Kidney (tissue), 14 donors: ENCODE measurements around the gene MYT1. TPM values are rescaled to one million over a fixed set of nuclear protein-coding genes. Genes with fewer than 3 reads are reported as not detected.

Experiments used
- DNase-seq, 5 donors: peaks; one replicate each; pipeline ENCODE4 v3.0.0-alpha.2; 2013 to 2020
- FAIRE-seq: peaks from 2 replicates; lab custom pipeline; 2012; peaks lifted over from hg19 to GRCh38; lab: Jason Lieb, UNC
- H3K27ac ChIP-seq, 2 donors: one replicate each; pipeline ENCODE4 v1.7.0; 2013; ENCODE audit warnings: low read depth in 2 of 2, low read length in 2 of 2, inconsistent platforms in 1 of 2
- H3K27me3 ChIP-seq: one replicate; pipeline ENCODE4 v1.7.1; 2013; ENCODE audit warnings: low read length, inconsistent platforms; ENCODE audit not compliant: control insufficient read depth, insufficient read depth
- H3K36me3 ChIP-seq, 3 donors: one replicate each; pipeline versions ENCODE4 v1.7.0 to v1.7.1; 2013; ENCODE audit warnings: low read length in 3 of 3, control low read depth in 1 of 3, inconsistent platforms in 1 of 3; ENCODE audit not compliant: insufficient read depth in 3 of 3, control insufficient read depth in 2 of 3
- H3K4me1 ChIP-seq, 3 donors: one replicate each; pipeline versions ENCODE4 v1.7.0 to v1.7.1; 2013; ENCODE audit warnings: low read length in 3 of 3, inconsistent platforms in 1 of 3, low read depth in 1 of 3; ENCODE audit not compliant: control insufficient read depth in 2 of 3, insufficient read depth in 2 of 3
- H3K4me3 ChIP-seq, 3 donors: one replicate each; pipeline versions ENCODE4 v1.7.0 to v1.8.1; 2013; ENCODE audit warnings: low read length in 3 of 3, control low read depth in 1 of 3, inconsistent platforms in 1 of 3
- H3K9ac ChIP-seq, 3 donors: one replicate each; pipeline versions ENCODE4 v1.7.0 to v1.7.1; 2013; ENCODE audit warnings: low read length in 3 of 3, control low read depth in 1 of 3, inconsistent platforms in 1 of 3
- H3K9me3 ChIP-seq, 3 donors: one replicate each; pipeline versions ENCODE4 v1.7.0 to v1.7.1; 2013; ENCODE audit warnings: low read length in 3 of 3, control low read depth in 1 of 3, inconsistent platforms in 1 of 3; ENCODE audit not compliant: control insufficient read depth in 2 of 3, insufficient read depth in 1 of 3
- CTCF ChIP-seq: IDR thresholded peaks from 3 replicates; pipeline ENCODE4 v1.5.1; 2012; ENCODE audit warnings: mild to moderate bottlenecking, moderate library complexity, borderline replicate concordance; ENCODE audit not compliant: insufficient read depth; ENCODE audit errors: extremely low read depth
- intact Hi-C: fragments of 100-400 bp; cut with DNase I; formaldehyde crosslinking; loops from one replicate; pipeline ENCODE4 v1.11.1; 2022
- polyA plus RNA-seq: library from polyadenylated mRNA; stranded (reverse); fragments of 350-450 nt; fragmentation: Illumina TruSeq; extraction: RNeasy Lipid Tissue Mini Kit (QIAGEN cat#74804); gene quantifications from one replicate; pipeline ENCODE4 v1.2.3, GENCODE V29; 2014; ENCODE audit warnings: low read depth, low replicate concordance; ENCODE audit not compliant: insufficient read depth
- total RNA-seq: library from RNA; stranded (reverse); fragmentation: NEBNext Ultra II Directional; extraction: Animal tissue kit (Norgen Biotek cat#: 25700); gene quantifications from one replicate; pipeline ENCODE4 v1.2.1, GENCODE V29; 2021
- donor health status: control.
- donor health status: control.
- donor health status: control.
- donor health status: control.
- donor health status: control.
- donor health status: DM: yes; HTN: yes; CAD: no.
- donor health status: Normal renal cell carcinoma (clear cell type).

MYT1 gene
- total and polyA plus RNA-seq, 2 donors from 2014 or later: not detected

GRCh38 chr20:64205611-64206026, 41.4 kb downstream of the MYT1 start:
- no peak for TF ChIP-seq CTCF
- no peaks in the 10 kb centered on the region for H3K4me1 ChIP-seq
- no peaks in the 10 kb centered on the region for H3K9me3 ChIP-seq
- no peak overlapping the region for H3K27ac ChIP-seq
- H3K27me3 ChIP-seq: no peaks in the 10 kb centered on the region
- no peak for DNase-seq
- H3K36me3 ChIP-seq: no peaks in the 10 kb centered on the region
- H3K4me3 ChIP-seq: no peak overlapping the region
- no peak overlapping the region for H3K9ac ChIP-seq
- intact Hi-C loops: no loop called here
- FAIRE-seq: no peak

GRCh38 chr20:64206614-64207013, 42.4 kb downstream of the MYT1 start:
- TF ChIP-seq CTCF: no peak
- intact Hi-C loops: no loop called here
- FAIRE-seq: no peak
- Histone ChIP-seq H3K9me3 (no peaks in the 10 kb centered on the region), H3K4me1 (no peaks in the 10 kb centered on the region), H3K9ac (no peak overlapping the region), H3K36me3 (no peaks in the 10 kb centered on the region), H3K4me3 (no peak overlapping the region), H3K27ac (no peak overlapping the region), H3K27me3 (no peaks in the 10 kb centered on the region)
- no peak for DNase-seq

- Histone ChIP-seq H3K4me1 (no peaks in the 10 kb centered on the region), H3K9me3 (no peaks in the 10 kb centered on the region), H3K4me3 (no peak overlapping the region), H3K27me3 (no peaks in the 10 kb centered on the region), H3K9ac (no peak overlapping the region), H3K36me3 (no peaks in the 10 kb centered on the region), H3K27ac (no peak overlapping the region)
- no peak for FAIRE-seq
- no peak for DNase-seq
- TF ChIP-seq CTCF: no peak
- intact Hi-C loops: no loop called here
Measured at GRCh38 chr20:64207641-64208590, 43.7 kb downstream of the MYT1 start.
